OCI-LY7 (cell line): ENCODE measurements around the gene GPRC5A.

Source experiments
- CTCF ChIP-seq: fragments of 200-600 bp; sonication (generic); conservative IDR thresholded peaks from 2 replicates; pipeline ENCODE4 v1.5.1; 2014; ENCODE audit warnings: mild to moderate bottlenecking, antibody characterized with exemption, low read length, moderate library complexity, mixed read lengths
- EZH2phosphoT487 ChIP-seq: fragments of 200-600 bp; sonication (generic); IDR thresholded peaks from 2 replicates; pipeline ENCODE4 v1.6.1; 2018; ENCODE audit warnings: low read depth, borderline replicate concordance, mild to moderate bottlenecking, mixed run types, antibody characterized with exemption, low read length, moderate library complexity, mixed read lengths

- no peak for TF ChIP-seq CTCF
- no peak for TF ChIP-seq EZH2phosphoT487
These were observed 751 bp upstream of the GPRC5A start for GRCh38 chr12:12890543-12891079.
